ENCODE measurements around the gene TRUB2. TPM values are rescaled to one million over a fixed set of nuclear protein-coding genes. Genes with fewer than 3 reads are reported as not detected.

Gene TRUB2
- total RNA-seq = 10 to 100 TPM in 1 of 4 donors, 1 to 10 TPM in 3; 7.2 to 10.5 (median 8.7) TPM

DNA sequence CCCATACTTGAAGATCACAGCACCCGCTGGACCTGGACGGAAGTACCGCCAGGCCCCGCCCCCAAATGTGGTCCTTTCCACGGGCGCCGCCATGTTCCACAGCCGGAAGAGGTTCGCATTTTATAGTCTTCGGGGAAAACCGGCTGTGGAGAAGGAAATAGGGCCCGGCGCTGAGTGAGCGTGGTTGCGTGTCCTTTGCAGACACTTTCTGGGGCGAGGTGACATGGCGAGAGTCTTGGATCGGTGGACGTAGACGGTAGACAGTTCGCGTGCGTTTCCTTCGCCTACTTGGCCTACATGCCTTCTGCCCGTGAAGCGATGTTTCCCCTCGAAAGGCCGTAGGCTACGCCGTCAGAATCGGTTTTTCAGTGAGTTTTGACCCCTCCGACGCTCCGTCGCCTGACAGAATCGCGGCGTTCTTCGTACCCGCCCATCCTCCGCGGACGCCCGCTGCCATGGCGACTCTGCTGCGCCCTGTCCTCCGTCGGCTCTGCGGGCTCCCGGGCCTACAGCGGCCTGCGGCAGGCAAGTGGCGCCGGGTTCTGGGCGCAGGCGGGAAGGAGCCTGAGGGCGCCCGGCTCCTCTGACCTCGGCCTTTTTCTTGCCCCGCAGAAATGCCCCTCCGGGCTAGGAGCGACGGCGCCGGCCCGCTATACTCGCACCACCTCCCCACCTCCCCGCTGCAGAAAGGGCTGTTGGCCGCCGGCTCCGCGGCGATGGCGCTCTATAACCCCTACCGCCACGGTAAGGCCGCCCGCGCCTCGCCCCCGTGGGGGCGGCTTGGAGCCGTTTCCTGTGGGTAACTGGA, at the start of gene TRUB2, which contains the start of gene COQ4:
TSS of gene TRUB2 (minus strand) at position 44 of the 808 bp plus-strand sequence. CDS start at position 5, 39 bp downstream.
TSS of gene COQ4 (plus strand) at position 436 of the 808 bp plus-strand sequence. CDS start at position 456, 20 bp downstream.
- TF ChIP-seq CTCF (IDR thresholded peaks at IDR 0.05; ENCODE audit: low read depth) = no peak

GRCh38 chr9:128371630-128372117, 49.4 kb upstream of the TRUB2 start:
- no peak for TF ChIP-seq CTCF (IDR thresholded peaks at IDR 0.05; ENCODE audit: low read depth)

GRCh38 chr9:128370752-128371629, 48.7 kb upstream of the TRUB2 start, which contains the start of gene URM1:
Gene URM1 (plus strand): TSS chr9:128371374. CDS start chr9:128371381, 7 bp downstream.
- no peak for TF ChIP-seq CTCF (IDR thresholded peaks at IDR 0.05; ENCODE audit: low read depth)

DNA sequence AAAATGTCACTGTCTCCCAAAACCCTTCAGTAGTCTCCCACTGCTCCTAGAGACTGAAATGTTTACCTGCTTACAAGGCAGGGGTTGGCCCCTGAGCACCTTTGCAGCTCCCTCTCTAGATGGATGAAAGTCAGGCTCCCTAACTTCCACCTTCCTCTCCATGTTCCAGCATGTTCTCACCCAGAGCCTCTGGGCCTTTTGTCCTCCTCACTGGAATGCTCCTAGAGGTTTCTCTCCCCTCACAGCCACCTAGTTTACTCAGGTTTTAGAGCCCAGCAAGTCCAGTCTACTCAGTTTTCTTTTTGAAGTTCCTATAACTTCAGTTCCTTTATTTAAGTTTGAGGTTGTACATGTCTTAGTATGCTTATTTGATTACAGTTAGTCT, 48.1 kb upstream of the TRUB2 start:
- TF ChIP-seq CTCF (IDR thresholded peaks at IDR 0.05; ENCODE audit: low read depth) = no peak

DNA sequence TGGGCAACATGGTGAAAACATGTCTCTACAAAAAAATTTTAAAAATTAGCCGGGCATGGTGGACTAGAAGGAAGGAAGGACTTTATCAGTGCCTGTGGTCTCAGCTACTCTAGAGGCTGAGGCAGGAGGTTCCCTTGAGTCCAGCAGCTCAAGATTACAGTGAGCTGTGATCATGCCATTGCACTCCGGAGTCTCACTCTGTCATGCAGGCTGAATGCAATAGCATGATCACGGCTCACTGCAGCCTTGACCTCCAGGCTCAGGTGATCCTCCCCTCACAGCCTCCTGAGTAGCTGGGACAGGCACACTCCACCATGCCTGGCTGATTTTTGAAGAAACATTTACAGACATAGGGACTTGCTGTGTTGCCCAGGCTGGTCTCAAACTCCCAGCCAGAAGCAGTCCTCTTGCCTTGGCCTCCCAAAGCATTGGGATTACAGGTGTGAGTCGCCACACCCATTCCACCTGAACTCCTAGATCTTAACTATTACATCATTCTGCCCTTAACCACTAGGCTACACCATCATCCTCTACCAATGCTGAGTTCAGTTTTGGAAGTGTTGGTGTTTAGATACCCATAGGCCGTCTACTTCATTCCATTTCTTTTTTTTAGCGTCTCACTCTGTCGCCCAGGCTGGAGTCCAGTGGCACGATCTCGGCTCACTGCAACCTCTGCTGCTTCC, 46.9 kb upstream of the TRUB2 start:
- TF ChIP-seq CTCF (IDR thresholded peaks at IDR 0.05; ENCODE audit: low read depth) = no peak

DNA sequence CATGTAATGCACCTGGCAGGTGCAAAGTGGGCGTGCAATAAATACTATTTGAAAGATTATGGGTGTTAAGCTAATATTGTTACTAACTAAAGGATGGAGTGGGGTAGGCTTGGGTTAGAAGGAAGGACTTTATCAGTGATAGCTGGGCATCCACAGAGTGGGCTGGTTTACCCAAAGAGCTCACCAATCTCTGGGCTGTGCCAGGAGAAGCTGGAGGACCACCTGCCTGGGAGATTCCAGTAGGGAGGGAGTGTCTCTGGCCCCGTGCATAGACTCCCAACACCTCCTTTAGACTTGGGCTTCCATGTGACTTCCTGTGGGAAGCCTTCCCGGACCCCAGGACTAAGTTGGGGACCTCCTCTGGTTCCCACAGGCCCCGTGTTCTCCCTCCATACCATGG, 43.3 kb upstream of the TRUB2 start:
- TF ChIP-seq CTCF (IDR thresholded peaks at IDR 0.05; ENCODE audit: low read depth) = no peak
